Measurements from ENCODE around the gene TMEM255B.
A peak's percentile ranks its signal among the peaks of the same experiment; 100 is the strongest.

The TMEM255B gene

DNA sequence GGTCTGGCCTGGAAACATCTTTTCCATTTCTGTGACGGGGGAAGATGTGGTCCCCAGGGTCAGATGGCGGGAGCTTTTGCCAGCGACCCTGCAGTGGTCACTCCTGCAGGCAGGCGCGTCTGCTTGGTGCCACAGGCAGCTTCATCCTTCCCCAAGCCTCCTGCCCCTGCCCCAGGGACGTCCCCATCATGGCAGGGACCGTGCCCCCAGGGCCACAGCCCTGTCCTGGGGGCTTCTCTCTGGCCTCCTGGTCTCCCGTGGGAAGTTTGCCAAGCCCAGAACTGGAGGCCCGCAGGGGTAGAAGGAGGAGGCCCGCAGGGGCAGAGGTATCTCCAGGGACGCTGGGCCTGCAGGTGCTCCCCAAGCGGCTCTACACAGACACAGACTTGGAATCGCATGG is 47.5 kb downstream of the TMEM255B start:
- no peak for DNase-seq

- no peak for DNase-seq
These were observed 49.2 kb downstream of the TMEM255B start for GRCh38 chr13:113808058-113808834.

- no peak for DNase-seq
These were observed 50.9 kb downstream of the TMEM255B start for GRCh38 chr13:113809934-113810333.

- DNase-seq, result no peak
These were observed 51.6 kb downstream of the TMEM255B start for GRCh38 chr13:113810640-113811039.

GRCh38 chr13:113811081-113811928 is 52.3 kb downstream of the TMEM255B start:
- DNase-seq, result no peak

DNA sequence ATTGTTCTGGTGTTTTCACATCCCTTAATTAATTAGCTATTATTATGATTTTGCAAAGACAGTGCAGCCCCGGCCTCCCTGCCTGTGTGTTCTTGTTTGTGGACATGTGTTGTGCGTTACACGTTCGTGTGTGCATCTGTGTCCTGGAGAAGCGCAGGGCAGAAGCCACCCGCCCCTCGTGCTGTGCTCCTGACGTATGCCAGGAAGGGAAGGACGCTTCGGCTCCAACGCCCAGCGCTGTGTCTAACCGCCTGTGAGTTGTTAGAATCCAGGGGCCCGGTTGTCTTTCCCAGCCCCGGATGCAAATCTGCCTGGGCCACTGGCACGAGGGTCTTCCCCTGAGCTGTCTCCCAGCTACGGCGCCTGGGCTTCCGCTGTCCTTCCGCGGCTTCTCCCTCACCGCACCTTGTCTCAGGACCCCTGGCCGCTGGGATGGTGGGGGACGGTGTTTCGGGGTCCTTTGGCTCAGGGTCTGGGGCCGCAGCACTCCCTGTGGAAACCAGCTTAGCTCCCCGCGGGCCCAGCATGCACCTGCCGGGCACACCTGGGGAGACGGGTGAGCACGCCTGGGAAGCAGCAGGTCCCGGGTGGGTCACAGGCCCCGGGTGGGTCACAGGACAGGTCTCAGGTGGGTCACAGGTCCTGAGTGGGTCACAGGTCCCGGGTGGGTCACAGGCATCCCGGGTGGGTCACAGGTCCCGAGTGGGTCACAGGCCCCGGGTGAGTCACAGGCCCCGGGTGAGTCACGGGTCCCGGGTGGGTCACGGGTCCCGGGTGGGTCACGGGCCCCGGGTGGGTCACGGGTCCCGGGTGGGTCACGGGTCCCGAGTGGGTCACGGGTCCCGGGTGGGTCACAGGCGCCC is 53.4 kb downstream of the TMEM255B start:
- DNase-seq, result no peak

GRCh38 chr13:113813070-113813748 is 54.2 kb downstream of the TMEM255B start:
- no peak for DNase-seq

DNA sequence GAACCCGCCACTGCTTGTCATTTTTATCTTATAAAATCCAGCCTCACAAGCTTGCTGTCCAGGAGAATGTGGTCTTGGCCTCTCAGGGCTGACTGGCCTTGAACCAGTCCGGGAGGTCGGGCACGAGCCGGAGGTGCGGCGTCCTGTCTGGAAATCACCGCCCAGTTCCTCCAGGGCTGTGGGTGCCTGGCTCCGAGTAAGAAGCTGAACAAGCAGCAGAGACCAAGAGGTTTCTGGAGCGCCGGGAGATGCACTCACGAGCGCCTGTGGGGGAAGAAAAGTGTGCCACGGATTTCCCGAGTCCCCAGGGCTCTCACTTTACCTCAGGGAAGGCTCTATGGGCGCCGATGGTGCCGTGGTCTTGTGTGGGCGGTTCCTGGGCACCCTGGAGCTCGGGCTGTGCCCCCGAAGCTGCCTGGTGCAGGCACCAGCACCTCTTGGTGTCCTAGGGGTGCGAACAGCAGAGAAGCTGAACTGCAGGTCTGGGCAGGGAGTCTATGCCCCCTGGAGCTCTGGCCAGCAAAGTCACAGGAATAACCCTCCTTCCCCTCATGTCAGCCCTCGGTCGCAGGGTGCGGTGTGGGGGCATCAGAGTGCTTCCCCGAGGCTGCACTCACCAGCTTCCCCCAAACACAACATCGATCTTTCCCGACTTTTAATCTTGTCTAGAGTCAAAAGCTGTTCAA is 54.9 kb downstream of the TMEM255B start:
- DNase-seq, result no peak

DNA sequence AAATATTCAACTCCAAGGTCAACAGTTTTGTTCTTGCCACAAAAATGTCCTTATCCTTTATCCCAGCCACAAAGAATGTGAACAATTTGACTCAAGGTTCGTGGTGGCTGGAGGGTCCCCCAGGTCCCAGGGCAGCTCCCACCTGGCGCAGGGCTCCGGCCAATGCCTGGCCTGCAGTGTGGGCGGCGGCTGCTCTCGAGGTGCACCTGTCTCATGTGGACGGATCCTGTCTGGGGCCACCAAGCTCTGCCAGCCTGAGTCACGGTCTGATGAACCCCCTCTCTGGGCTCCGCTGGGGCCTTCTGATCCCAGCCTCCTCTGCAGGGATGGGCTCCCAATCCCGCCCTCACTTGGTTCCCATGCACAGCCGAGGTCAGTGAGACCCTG is 55.4 kb downstream of the TMEM255B start:
- no peak for DNase-seq

- peak; percentile 75 to 81 for DNase-seq
These were observed 56.4 kb downstream of the TMEM255B start for GRCh38 chr13:113815151-113816058.

DNA sequence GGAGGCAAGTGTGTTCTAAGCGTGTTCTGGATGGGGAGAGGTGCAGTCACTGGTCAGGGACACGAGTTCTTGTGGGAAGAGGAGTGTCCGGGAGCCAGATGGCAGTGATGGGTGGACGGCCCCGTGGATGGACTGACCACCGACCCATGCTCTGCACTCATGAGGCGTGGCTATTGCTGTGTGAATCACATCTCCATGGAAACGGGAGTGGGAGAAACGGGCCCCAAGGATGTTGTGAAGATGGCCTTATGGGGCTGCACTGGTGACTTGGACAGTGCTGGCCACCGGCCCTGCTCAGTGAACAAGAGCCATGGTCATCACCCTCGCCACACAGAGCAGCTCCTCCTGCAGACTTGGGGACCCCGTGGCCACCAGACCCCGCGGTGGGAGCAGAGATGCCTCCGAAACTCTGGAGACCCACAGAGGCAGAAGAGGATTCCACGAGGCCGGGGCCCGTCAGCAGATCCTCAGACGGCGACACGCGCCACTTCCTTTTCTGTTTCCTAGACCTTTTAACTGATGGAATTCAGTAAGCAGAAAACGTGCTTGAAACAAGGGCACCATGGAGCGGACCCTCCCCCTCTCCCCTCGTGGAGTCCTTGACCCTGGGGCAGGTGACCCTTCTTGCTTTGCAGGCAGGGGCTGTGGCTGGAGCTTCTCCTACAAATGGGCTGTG is 57.4 kb downstream of the TMEM255B start:
- DNase-seq, result no peak

DNA sequence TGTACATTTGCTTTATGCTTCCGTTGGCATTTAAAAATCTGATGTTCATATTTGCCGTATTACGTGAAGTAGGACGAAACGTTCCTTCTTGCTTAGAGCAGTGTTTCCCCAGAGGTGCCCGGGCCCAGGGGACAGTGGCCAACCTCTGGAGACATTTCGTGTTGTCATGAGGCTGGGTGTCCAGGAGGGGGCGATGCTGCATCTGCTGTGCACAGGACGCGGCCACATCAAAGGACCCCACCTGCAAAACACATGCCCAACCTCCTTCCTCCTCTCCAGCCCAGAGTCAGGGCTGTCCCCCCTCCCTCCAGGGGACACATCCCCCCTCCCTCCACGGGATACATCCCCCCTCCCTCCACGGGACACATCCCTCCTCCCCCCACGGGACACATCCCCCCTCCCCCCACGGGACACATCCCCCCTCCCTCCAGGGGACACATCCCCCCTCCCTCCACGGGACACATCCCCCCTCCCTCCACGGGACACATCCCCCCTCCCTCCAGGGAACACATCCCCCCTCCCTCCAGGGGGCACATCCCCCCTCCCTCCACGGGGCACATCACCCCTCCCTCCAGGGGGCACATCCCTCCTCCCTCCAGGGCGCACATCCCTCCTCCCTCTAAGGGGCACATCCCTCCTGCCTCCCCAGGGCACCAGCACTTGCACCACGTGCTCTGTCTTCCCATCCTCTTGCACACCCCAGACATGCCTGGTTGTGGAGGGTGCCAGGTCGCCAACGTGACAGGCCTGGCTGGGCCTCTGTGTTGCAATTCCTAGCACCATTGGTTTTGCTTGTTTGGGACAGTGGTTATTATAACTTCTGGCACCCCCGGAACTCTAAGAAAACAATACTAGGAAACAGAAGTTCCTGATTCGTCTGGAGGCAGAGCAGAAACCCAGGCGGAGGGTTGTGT is 58.2 kb downstream of the TMEM255B start:
- peak in 1 of 2 donors; percentile 36 for DNase-seq

DNA sequence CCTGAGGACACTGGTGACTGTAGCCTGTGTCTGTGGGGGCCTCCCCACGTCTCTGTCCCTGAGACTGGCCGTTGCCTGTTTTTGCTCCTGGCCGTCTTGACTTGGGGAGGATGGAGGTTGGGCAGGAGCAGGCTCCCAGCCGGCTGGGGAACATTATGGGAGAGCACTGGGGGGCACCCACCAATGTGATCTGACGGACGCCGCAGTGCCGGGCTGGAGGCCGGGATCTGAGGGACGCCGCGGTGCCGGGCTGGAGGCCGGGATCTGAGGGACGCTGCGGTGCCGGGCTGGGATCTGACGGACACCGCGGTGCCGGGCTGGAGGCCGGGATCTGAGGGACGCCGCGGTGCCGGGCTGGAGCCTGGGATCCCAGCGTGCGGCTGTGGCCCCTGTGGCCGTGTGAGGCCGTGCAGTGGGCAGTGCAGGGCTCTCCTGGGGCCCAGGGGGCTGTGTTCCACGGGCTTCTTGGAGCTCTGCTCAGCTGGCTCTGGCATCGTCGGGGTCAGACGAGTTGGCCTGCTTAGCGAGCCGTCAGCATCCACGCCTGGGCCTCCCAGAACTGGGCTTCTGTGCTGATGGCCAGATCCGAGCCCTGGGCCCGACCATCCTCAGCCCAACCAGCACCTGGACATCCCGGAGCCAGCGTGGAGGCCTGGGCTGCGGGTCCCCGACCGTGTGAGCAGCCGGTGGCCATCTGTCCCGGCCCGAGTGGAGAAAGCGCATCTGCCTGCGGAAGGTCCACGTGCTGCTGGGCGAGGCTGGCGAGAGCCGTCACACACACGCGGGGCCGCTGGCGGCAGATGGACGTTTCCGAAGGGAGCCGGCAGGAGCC is 59.0 kb downstream of the TMEM255B start:
- no peak for DNase-seq

- no peak for DNase-seq
These were observed 59.8 kb downstream of the TMEM255B start for GRCh38 chr13:113818700-113819295.

DNA sequence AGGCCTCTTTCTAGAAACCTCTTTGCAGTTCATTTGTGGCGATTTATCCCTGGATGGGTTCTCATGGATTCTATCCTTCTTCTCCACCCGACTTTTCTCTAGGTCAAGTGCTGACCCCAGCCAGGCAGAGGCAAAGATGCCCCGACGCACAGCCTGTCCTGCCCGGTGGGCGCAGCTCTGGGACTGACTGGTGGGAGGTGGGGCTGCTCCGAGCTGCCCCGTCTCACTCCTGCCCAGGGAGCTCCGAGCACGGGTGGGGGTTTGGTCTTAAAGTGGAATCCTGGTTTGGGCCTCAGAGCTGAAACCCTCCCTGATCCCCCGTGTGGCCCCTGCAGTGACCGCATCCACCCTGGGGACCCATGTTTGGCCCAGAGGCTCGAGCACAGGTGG is 60.3 kb downstream of the TMEM255B start:
- DNase-seq, result no peak

- DNase-seq, result no peak
These were observed 61.0 kb downstream of the TMEM255B start for GRCh38 chr13:113819731-113820715.

Measured in inflammatory macrophage treated with lipopolysaccharide for 1 hour (primary cell).